Caco-2 (cell line): ENCODE data around the gene PATL2. TPM values are rescaled to one million over a fixed set of nuclear protein-coding genes. Genes with fewer than 3 reads are reported as not detected.

ENCODE experiments used
- BruUV-seq: library from RNA; stranded (reverse); fragments of 400-500 nt; replicated peaks from 2 replicates; lab custom pipeline; 2021; lab: Mats Ljungman, UMichigan
- CTCF ChIA-PET: fragments of 300-600 bp; sonication (Branson Sonifier 250); formaldehyde crosslinking; loops from one replicate; lab custom pipeline; 2022; ENCODE audit warnings: antibody characterized with exemption; lab: Charles Lee
- POLR2A ChIA-PET: fragments of 300-600 bp; sonication (Branson Sonifier 250); formaldehyde crosslinking; loops from one replicate; lab custom pipeline; 2022; ENCODE audit warnings: antibody characterized with exemption; lab: Charles Lee
- DNase-seq, 2 experiments: peaks; one replicate each; pipeline versions ENCODE4 v3.0.0 to v3.0.0-alpha.2; 2020 to 2022
- H3K27me3 ChIP-seq: replicated peaks from 2 replicates; pipeline ENCODE4 v1.6.0; 2011; ENCODE audit warnings: low read length; ENCODE audit not compliant: control insufficient read depth, insufficient read depth
- H3K36me3 ChIP-seq: 2 replicates; pipeline ENCODE4 v1.5.1; 2011; ENCODE audit warnings: low read length; ENCODE audit not compliant: control insufficient read depth, insufficient read depth
- H3K4me1 ChIP-seq: fragments of 250-450 bp; sonication (Bioruptor Pico); 2 replicates; pipeline ENCODE4 v1.5.1; 2020; ENCODE audit warnings: mild to moderate bottlenecking
- H3K4me3 ChIP-seq: 2 replicates; pipeline ENCODE4 v1.5.1; 2011; ENCODE audit warnings: low read depth, mild to moderate bottlenecking, control low read depth, low read length
- H3K9me3 ChIP-seq: fragments of 250-450 bp; sonication (Bioruptor Pico); 2 replicates; pipeline ENCODE4 v1.5.1; 2020; ENCODE audit warnings: mild to moderate bottlenecking, moderate library complexity
- H3K27ac Mint-ChIP-seq: one replicate; pipeline ENCODE4 v1.8.0; 2022; ENCODE audit warnings: mixed read lengths; ENCODE audit not compliant: unreplicated experiment
- H3K27me3 Mint-ChIP-seq: one replicate; pipeline ENCODE4 v1.8.0; 2022; ENCODE audit warnings: mixed read lengths; ENCODE audit not compliant: insufficient read depth, unreplicated experiment
- H3K36me3 Mint-ChIP-seq: one replicate; pipeline ENCODE4 v1.8.0; 2022; ENCODE audit warnings: mild to moderate bottlenecking, mixed read lengths; ENCODE audit not compliant: insufficient read depth, unreplicated experiment
- H3K4me1 Mint-ChIP-seq: one replicate; pipeline ENCODE4 v1.8.0; 2022; ENCODE audit warnings: low read depth, mixed read lengths; ENCODE audit not compliant: unreplicated experiment
- H3K4me3 Mint-ChIP-seq: one replicate; pipeline ENCODE4 v1.8.0; 2022; ENCODE audit warnings: mild to moderate bottlenecking, moderate library complexity, mixed read lengths; ENCODE audit not compliant: unreplicated experiment
- H3K9me3 Mint-ChIP-seq: one replicate; pipeline ENCODE4 v1.8.0; 2022; ENCODE audit warnings: mixed read lengths; ENCODE audit not compliant: unreplicated experiment
- intact Hi-C: fragments of 100-400 bp; cut with micrococcal nuclease; formaldehyde crosslinking; loops from one replicate; pipeline ENCODE4 v1.10.0; 2022; ENCODE audit not compliant: unreplicated experiment
- total RNA-seq: library from RNA; stranded (reverse); gene quantifications from 2 replicates; pipeline ENCODE4 v1.2.3, GENCODE V29; 2022
- TF ChIP-seq, protein P1 (sequence below), 2 experiments: fragments of 200-600 bp in 1 of 2; IDR thresholded peaks; 1 replicate in 1 of 2; 2 replicates in 1 of 2; pipeline versions ENCODE4 v1.5.1 to v1.8.0; 2011 to 2022; ENCODE audit warnings: antibody characterized with exemption in 1 of 2, control low read depth in 1 of 2, inconsistent platforms in 1 of 2, low read depth in 1 of 2, low read length in 1 of 2, mild to moderate bottlenecking in 1 of 2, moderate library complexity in 1 of 2; ENCODE audit not compliant: insufficient read depth in 1 of 2, severe bottlenecking in 1 of 2, unreplicated experiment in 1 of 2

The PATL2 gene
- total RNA-seq, 1 experiment from 2014 or later: 0.32 TPM

DNA sequence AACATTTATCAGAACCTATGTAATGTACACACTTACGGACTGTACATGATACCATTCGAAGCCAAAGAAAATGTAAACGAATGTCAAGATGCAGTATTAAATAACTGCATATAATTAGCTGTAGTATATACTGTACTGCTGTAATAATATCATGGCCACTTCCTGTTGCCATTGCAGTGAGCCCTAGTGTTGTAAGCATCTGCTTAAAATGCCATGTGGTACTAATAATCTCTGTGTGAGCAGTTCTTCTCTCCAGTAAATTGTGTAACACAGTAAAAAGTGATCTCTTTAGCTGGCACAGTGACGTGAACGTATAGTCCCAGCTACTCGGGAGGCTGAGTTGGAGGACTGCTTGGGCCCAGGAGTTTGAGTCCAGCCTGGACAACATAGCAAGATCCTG is 56.3 kb downstream of the PATL2 start:
- no peaks in the 10 kb centered on the region for H3K4me1 ChIP-seq
- DNase-seq: no peak
- H3K36me3 ChIP-seq: no peaks in the 10 kb centered on the region
- no peaks in the 10 kb centered on the region for H3K9me3 Mint-ChIP-seq
- H3K27me3 ChIP-seq: no peaks in the 10 kb centered on the region
- no peaks in the 10 kb centered on the region for H3K9me3 ChIP-seq
- H3K4me3 Mint-ChIP-seq: no peak overlapping the region
- no peak overlapping the region for H3K4me3 ChIP-seq
- peaks cover 38% of the 10 kb centered on the region for H3K36me3 Mint-ChIP-seq
- no TSS peak for BruUV-seq
- no peak overlapping the region for H3K27ac Mint-ChIP-seq
- TF ChIP-seq, protein P1, sequence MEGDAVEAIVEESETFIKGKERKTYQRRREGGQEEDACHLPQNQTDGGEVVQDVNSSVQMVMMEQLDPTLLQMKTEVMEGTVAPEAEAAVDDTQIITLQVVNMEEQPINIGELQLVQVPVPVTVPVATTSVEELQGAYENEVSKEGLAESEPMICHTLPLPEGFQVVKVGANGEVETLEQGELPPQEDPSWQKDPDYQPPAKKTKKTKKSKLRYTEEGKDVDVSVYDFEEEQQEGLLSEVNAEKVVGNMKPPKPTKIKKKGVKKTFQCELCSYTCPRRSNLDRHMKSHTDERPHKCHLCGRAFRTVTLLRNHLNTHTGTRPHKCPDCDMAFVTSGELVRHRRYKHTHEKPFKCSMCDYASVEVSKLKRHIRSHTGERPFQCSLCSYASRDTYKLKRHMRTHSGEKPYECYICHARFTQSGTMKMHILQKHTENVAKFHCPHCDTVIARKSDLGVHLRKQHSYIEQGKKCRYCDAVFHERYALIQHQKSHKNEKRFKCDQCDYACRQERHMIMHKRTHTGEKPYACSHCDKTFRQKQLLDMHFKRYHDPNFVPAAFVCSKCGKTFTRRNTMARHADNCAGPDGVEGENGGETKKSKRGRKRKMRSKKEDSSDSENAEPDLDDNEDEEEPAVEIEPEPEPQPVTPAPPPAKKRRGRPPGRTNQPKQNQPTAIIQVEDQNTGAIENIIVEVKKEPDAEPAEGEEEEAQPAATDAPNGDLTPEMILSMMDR (IDR thresholded peaks at IDR 0.05; ENCODE audit: insufficient read depth in 1 of 2, low read depth in 1 of 2, low read length in 1 of 2, severe bottlenecking in 1 of 2, unreplicated experiment in 1 of 2): no peak
- H3K27me3 Mint-ChIP-seq: no peaks in the 10 kb centered on the region
- CTCF ChIA-PET: no interaction called here
- no peaks in the 10 kb centered on the region for H3K4me1 Mint-ChIP-seq
- intact Hi-C loops: no loop called here
- POLR2A ChIA-PET: no interaction called here

DNA sequence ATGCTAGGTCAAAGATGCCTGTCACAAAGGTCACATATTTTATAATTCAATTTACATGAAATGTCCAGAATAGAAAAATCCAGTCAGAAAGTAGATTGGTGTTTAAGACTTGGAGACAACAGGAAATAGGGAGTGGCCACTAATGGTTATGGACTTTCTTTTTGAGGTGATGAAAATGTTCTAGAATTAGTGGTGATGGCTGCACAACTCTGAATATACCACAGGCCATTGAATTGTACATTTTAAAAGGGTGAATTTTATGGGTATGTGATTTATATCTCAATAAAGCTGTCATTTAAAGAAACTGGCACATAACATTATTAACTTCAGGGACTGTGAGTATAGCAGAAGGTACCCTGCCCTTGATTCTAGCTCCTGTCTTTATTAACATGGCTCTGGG is 63.5 kb downstream of the PATL2 start:
- POLR2A ChIA-PET: no interaction called here
- TF ChIP-seq, protein P1 (IDR thresholded peaks at IDR 0.05; ENCODE audit: insufficient read depth in 1 of 2, low read depth in 1 of 2, low read length in 1 of 2, severe bottlenecking in 1 of 2, unreplicated experiment in 1 of 2): no peak
- H3K27me3 Mint-ChIP-seq: no peaks in the 10 kb centered on the region
- peaks cover 28% of the 10 kb centered on the region for H3K36me3 Mint-ChIP-seq
- no peaks in the 10 kb centered on the region for H3K4me1 ChIP-seq
- H3K4me3 Mint-ChIP-seq: no peak overlapping the region
- no peak overlapping the region for H3K27ac Mint-ChIP-seq
- intact Hi-C loops: no loop called here
- CTCF ChIA-PET: no interaction called here
- peaks cover 2% of the 10 kb centered on the region; the same call in 1 of the 2 replicates for H3K36me3 ChIP-seq
- no peaks in the 10 kb centered on the region for H3K27me3 ChIP-seq
- BruUV-seq: no TSS peak
- H3K9me3 ChIP-seq: no peaks in the 10 kb centered on the region
- no peaks in the 10 kb centered on the region for H3K9me3 Mint-ChIP-seq
- no peaks in the 10 kb centered on the region for H3K4me1 Mint-ChIP-seq
- H3K4me3 ChIP-seq: no peak overlapping the region
- DNase-seq: no peak

DNA sequence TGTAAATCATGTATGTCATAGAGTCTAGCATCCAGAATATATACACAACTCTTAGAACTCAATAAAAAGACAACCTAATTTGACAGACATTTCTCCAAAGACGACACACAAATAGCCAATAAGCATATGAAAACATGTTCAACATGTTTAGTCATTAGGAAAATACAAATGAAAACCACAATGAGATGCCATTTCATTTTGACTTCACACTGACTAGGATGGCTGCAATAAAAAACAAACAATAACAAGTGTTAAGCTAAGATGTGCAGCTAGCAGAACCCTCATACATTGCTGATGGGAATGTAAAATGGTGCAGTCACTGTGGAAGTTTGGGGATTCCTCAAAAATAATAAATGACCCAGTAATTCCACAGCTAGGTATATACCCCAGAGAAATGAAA is 64.1 kb downstream of the PATL2 start:
- ChIA-PET POLR2A (no interaction called here), CTCF (no interaction called here)
- intact Hi-C loops: no loop called here
- Mint-ChIP-seq H3K36me3 (peaks cover 28% of the 10 kb centered on the region), H3K27me3 (no peaks in the 10 kb centered on the region), H3K27ac (no peak overlapping the region), H3K4me3 (no peak overlapping the region), H3K9me3 (no peaks in the 10 kb centered on the region), H3K4me1 (no peaks in the 10 kb centered on the region)
- no TSS peak for BruUV-seq
- no peak for DNase-seq
- TF ChIP-seq, protein P1 (IDR thresholded peaks at IDR 0.05; ENCODE audit: insufficient read depth in 1 of 2, low read depth in 1 of 2, low read length in 1 of 2, severe bottlenecking in 1 of 2, unreplicated experiment in 1 of 2): no peak
- no peak overlapping the region for H3K4me3 ChIP-seq
- H3K9me3 ChIP-seq: no peaks in the 10 kb centered on the region
- no peaks in the 10 kb centered on the region for H3K4me1 ChIP-seq
- H3K36me3 ChIP-seq: peaks cover 2% of the 10 kb centered on the region; the same call in 1 of the 2 replicates
- no peaks in the 10 kb centered on the region for H3K27me3 ChIP-seq
